Transverse colon (tissue), 4 donors: ENCODE measurements around the gene MAPK12. TPM values are rescaled to one million over a fixed set of nuclear protein-coding genes. Genes with fewer than 3 reads are reported as not detected.
A peak's percentile ranks its signal among the peaks of the same experiment; 100 is the strongest.

ENCODE experiments used
- DNase-seq: peaks from one replicate; pipeline ENCODE4 v3.0.0-alpha.2; 2019
- H3K27ac ChIP-seq, 4 donors: fragments of 200-600 bp; sonication (generic); 2 replicates each; pipeline ENCODE4 v1.5.1; 2016 to 2018; ENCODE audit warnings: inconsistent platforms in 4 of 4
- H3K27me3 ChIP-seq: fragments of 200-600 bp; sonication (generic); 2 replicates; pipeline ENCODE4 v1.5.1; 2017; ENCODE audit warnings: inconsistent platforms
- H3K36me3 ChIP-seq, 4 donors: fragments of 200-600 bp; sonication (generic); 2 replicates each; pipeline ENCODE4 v1.5.1; 2017 to 2019; ENCODE audit warnings: inconsistent platforms in 4 of 4
- H3K4me1 ChIP-seq, 4 donors: fragments of 200-600 bp; sonication (generic); 2 replicates each; pipeline ENCODE4 v1.5.1; 2017 to 2020; ENCODE audit warnings: inconsistent platforms in 4 of 4
- H3K4me3 ChIP-seq, 4 donors: fragments of 200-600 bp; sonication (generic); 1 replicate in 1 of 4; 2 replicates in 3 of 4; pipeline versions ENCODE4 v1.5.1 to v1.6.1; 2017 to 2019; ENCODE audit warnings: inconsistent platforms in 4 of 4
- H3K9me3 ChIP-seq, 2 donors: fragments of 200-600 bp; sonication (generic); 2 replicates each; pipeline ENCODE4 v1.5.1; 2017 to 2019; ENCODE audit warnings: inconsistent platforms in 2 of 2
- CTCF ChIP-seq, 5 experiments: fragments of 200-600 bp in 3 of 5; fragments of 450-650 bp in 2 of 5; sonication (generic) in 3 of 5; IDR thresholded peaks; 1 replicate in 2 of 5; 2 replicates in 3 of 5; pipeline ENCODE4 v1.5.1; 2016 to 2017; ENCODE audit warnings: antibody characterized with exemption in 5 of 5, inconsistent platforms in 3 of 5, mild to moderate bottlenecking in 2 of 5, moderate library complexity in 1 of 5
- EP300 ChIP-seq: sonication (generic); formaldehyde crosslinking; IDR thresholded peaks from one replicate; pipeline ENCODE4 v1.6.1; 2017; ENCODE audit warnings: antibody characterized with exemption, low read depth
- POLR2A ChIP-seq: fragments of 450-650 bp; IDR thresholded peaks from one replicate; pipeline ENCODE4 v1.6.1; 2016; ENCODE audit warnings: antibody characterized with exemption, mild to moderate bottlenecking, moderate library complexity
- POLR2AphosphoS5 ChIP-seq, 3 donors: sonication (generic); formaldehyde crosslinking; IDR thresholded peaks; one replicate each; pipeline ENCODE4 v1.6.1; 2016; ENCODE audit warnings: antibody characterized with exemption in 3 of 3
- WGBS, 2 donors: methylation state at CpG; one replicate each; pipeline ENCODE4 v1.1.5; 2018; ENCODE audit warnings: low coverage in 1 of 2; 5-methylcytosine and 5-hydroxymethylcytosine counted together
- in situ Hi-C, 4 donors: fragments of 200-750 bp; cut with MboI; loops; one replicate each; pipeline versions ENCODE4 v1.15.0 to v1.15.1; 2017; ENCODE audit warnings: low sequenced_read_pairs in 3 of 4, low pct_ligation_motif_present in 1 of 4, low pct_unique_long_range_greater_than_20kb in 1 of 4
- intact Hi-C: fragments of 100-400 bp; cut with DNase I; formaldehyde crosslinking; loops from one replicate; pipeline ENCODE4 v1.15.1; 2023; ENCODE audit warnings: low total_unique reads
- total RNA-seq, 4 donors: library from RNA; depleted of rRNA; stranded (reverse); fragments of >200 nt; gene quantifications; one replicate each; pipeline ENCODE4 v1.1.0, GENCODE V29; 2016

The MAPK12 gene
- total RNA-seq, 4 donors from 2014 or later = 1.1 to 9.4 (median 3.3) TPM

GRCh38 chr22:50305923-50306566, 44.6 kb upstream of the MAPK12 start:
- DNase-seq = peak; percentile 89
- Histone ChIP-seq H3K36me3 (no peaks in the 10 kb centered on the region), H3K4me3 (peak overlapping the region; percentile 48 to 97 (median 93)), H3K27ac (peak overlapping the region; percentile 92 to 97 (median 94)), H3K27me3 (no peaks in the 10 kb centered on the region), H3K9me3 (no peaks in the 10 kb centered on the region), H3K4me1 (peaks cover 49 to 75% (median 65%) of the 10 kb centered on the region in 4 donors)
- in situ Hi-C loops = no loop called here
- WGBS, 2 donors = 5% methylated on average over 20 of the region's 21 CpGs; no CpG with 5 or more reads in 1 of the 2 donors
- no peak for TF ChIP-seq CTCF (IDR thresholded peaks at IDR 0.05)
- peak; percentile 81 for TF ChIP-seq POLR2A
- TF ChIP-seq EP300 = no peak
- TF ChIP-seq POLR2AphosphoS5 (IDR thresholded peaks at IDR 0.05) = peak; percentile 70 to 87 (median 84)
- intact Hi-C loops = no loop called here

GRCh38 chr22:50305393-50305922, 44.0 kb upstream of the MAPK12 start:
- Histone ChIP-seq H3K27ac (peak overlapping the region; percentile 92 to 97 (median 94)), H3K36me3 (no peaks in the 10 kb centered on the region), H3K4me3 (peak overlapping the region in 3 of 4 donors; percentile 92 to 97 (median 94)), H3K9me3 (no peaks in the 10 kb centered on the region), H3K4me1 (peaks cover 55 to 81% (median 70%) of the 10 kb centered on the region in 4 donors), H3K27me3 (no peaks in the 10 kb centered on the region)
- DNase-seq = peak; percentile 68
- in situ Hi-C loops = no loop called here
- WGBS, 2 donors = 34% methylated on average over 14 of the region's 14 CpGs; no CpG with 5 or more reads in 1 of the 2 donors
- intact Hi-C loops = no loop called here
- TF ChIP-seq EP300 (no peak), POLR2A (no peak), POLR2AphosphoS5 (IDR thresholded peaks at IDR 0.05) (no peak), CTCF (IDR thresholded peaks at IDR 0.05) (no peak)

GRCh38 chr22:50304528-50305392, 43.3 kb upstream of the MAPK12 start:
- WGBS, 2 donors = 27% methylated on average over 16 of the region's 22 CpGs; no CpG with 5 or more reads in 1 of the 2 donors
- peak; percentile 56 for DNase-seq
- intact Hi-C loops = no loop called here

More at GRCh38 chr22:50304528-50305392, 43.3 kb upstream of the MAPK12 start:
- H3K4me3 ChIP-seq = peak overlapping the region in 2 of 4 donors; percentile 94 to 97
- in situ Hi-C loops = no loop called here
- H3K36me3 ChIP-seq = no peaks in the 10 kb centered on the region
- TF ChIP-seq CTCF (IDR thresholded peaks at IDR 0.05) (no peak), EP300 (no peak), POLR2AphosphoS5 (IDR thresholded peaks at IDR 0.05) (no peak)
- H3K4me1 ChIP-seq = peaks cover 56 to 88% (median 77%) of the 10 kb centered on the region in 4 donors
- no peaks in the 10 kb centered on the region for H3K9me3 ChIP-seq
- peak overlapping the region; percentile 92 to 97 (median 94) for H3K27ac ChIP-seq
- H3K27me3 ChIP-seq = no peaks in the 10 kb centered on the region
